Measurements from ENCODE around the gene ITGB3BP. TPM values are rescaled to one million over a fixed set of nuclear protein-coding genes. Genes with fewer than 3 reads are reported as not detected.

The ITGB3BP gene
- total and polyA plus RNA-seq, 2 donors: 34.2 to 63.8 TPM

GRCh38 chr1:63555480-63555879 lies 32.5 kb upstream of the ITGB3BP start:
- DNase-seq (ENCODE audit: low read depth in 6 of 9, low spot score in 9 of 9): no peak
- peaks cover 0 to 3% of the 10 kb centered on the region in 2 donors for H3K36me3 ChIP-seq (ENCODE audit: control insufficient read depth in 2 of 2, insufficient read depth in 2 of 2, low read length in 1 of 2)
- H3K4me1 ChIP-seq (ENCODE audit: control insufficient read depth in 2 of 2, insufficient read depth in 2 of 2, low read length in 2 of 2): no peaks in the 10 kb centered on the region
- H3K27me3 ChIP-seq (ENCODE audit: control insufficient read depth in 2 of 2, insufficient read depth in 1 of 2, low read length in 1 of 2): no peaks in the 10 kb centered on the region
- no peak overlapping the region for H3K4me3 ChIP-seq (ENCODE audit: low read length in 2 of 2)
- no peaks in the 10 kb centered on the region for H3K9me3 ChIP-seq (ENCODE audit: control insufficient read depth in 2 of 2, insufficient read depth in 1 of 2, low read length in 1 of 2)
- no peak overlapping the region for H3K27ac ChIP-seq (ENCODE audit: low read depth in 1 of 2, low read length in 1 of 2)

GRCh38 chr1:63548877-63549276 lies 25.9 kb upstream of the ITGB3BP start:
- Histone ChIP-seq H3K27me3 (ENCODE audit: control insufficient read depth in 2 of 2, insufficient read depth in 1 of 2, low read length in 1 of 2) (no peaks in the 10 kb centered on the region), H3K27ac (ENCODE audit: low read depth in 1 of 2, low read length in 1 of 2) (no peak overlapping the region), H3K9me3 (ENCODE audit: control insufficient read depth in 2 of 2, insufficient read depth in 1 of 2, low read length in 1 of 2) (no peaks in the 10 kb centered on the region), H3K36me3 (ENCODE audit: control insufficient read depth in 2 of 2, insufficient read depth in 2 of 2, low read length in 1 of 2) (peaks cover 0 to 3% of the 10 kb centered on the region in 2 donors), H3K4me3 (ENCODE audit: low read length in 2 of 2) (no peak overlapping the region), H3K4me1 (ENCODE audit: control insufficient read depth in 2 of 2, insufficient read depth in 2 of 2, low read length in 2 of 2) (no peaks in the 10 kb centered on the region)
- no peak for DNase-seq (ENCODE audit: low read depth in 6 of 9, low spot score in 9 of 9)
- WGBS: 98% methylated on average over 13 of the region's 13 CpGs

GRCh38 chr1:63548303-63548702 lies 25.3 kb upstream of the ITGB3BP start:
- no peaks in the 10 kb centered on the region for H3K4me1 ChIP-seq (ENCODE audit: control insufficient read depth in 2 of 2, insufficient read depth in 2 of 2, low read length in 2 of 2)
- WGBS: 96% methylated on average over 2 of the region's 2 CpGs
- H3K27ac ChIP-seq (ENCODE audit: low read depth in 1 of 2, low read length in 1 of 2): no peak overlapping the region
- no peaks in the 10 kb centered on the region for H3K27me3 ChIP-seq (ENCODE audit: control insufficient read depth in 2 of 2, insufficient read depth in 1 of 2, low read length in 1 of 2)
- H3K4me3 ChIP-seq (ENCODE audit: low read length in 2 of 2): no peak overlapping the region
- H3K36me3 ChIP-seq (ENCODE audit: control insufficient read depth in 2 of 2, insufficient read depth in 2 of 2, low read length in 1 of 2): peaks cover 0 to 3% of the 10 kb centered on the region in 2 donors
- DNase-seq (ENCODE audit: low read depth in 6 of 9, low spot score in 9 of 9): no peak
- H3K9me3 ChIP-seq (ENCODE audit: control insufficient read depth in 2 of 2, insufficient read depth in 1 of 2, low read length in 1 of 2): no peaks in the 10 kb centered on the region

- 96% methylated on average over 2 of the region's 2 CpGs for WGBS
- no peaks in the 10 kb centered on the region for H3K27me3 ChIP-seq (ENCODE audit: control insufficient read depth in 2 of 2, insufficient read depth in 1 of 2, low read length in 1 of 2)
- H3K27ac ChIP-seq (ENCODE audit: low read depth in 1 of 2, low read length in 1 of 2): no peak overlapping the region
- H3K9me3 ChIP-seq (ENCODE audit: control insufficient read depth in 2 of 2, insufficient read depth in 1 of 2, low read length in 1 of 2): no peaks in the 10 kb centered on the region
- H3K36me3 ChIP-seq (ENCODE audit: control insufficient read depth in 2 of 2, insufficient read depth in 2 of 2, low read length in 1 of 2): peaks cover 0 to 3% of the 10 kb centered on the region in 2 donors
- H3K4me3 ChIP-seq (ENCODE audit: low read length in 2 of 2): no peak overlapping the region
- DNase-seq (ENCODE audit: low read depth in 6 of 9, low spot score in 9 of 9): peak in 1 of 9 donors; percentile 3
- H3K4me1 ChIP-seq (ENCODE audit: control insufficient read depth in 2 of 2, insufficient read depth in 2 of 2, low read length in 2 of 2): no peaks in the 10 kb centered on the region
These were observed 24.7 kb upstream of the ITGB3BP start for GRCh38 chr1:63547621-63548294.

- no peaks in the 10 kb centered on the region for H3K4me1 ChIP-seq (ENCODE audit: control insufficient read depth in 2 of 2, insufficient read depth in 2 of 2, low read length in 2 of 2)
- H3K36me3 ChIP-seq (ENCODE audit: control insufficient read depth in 2 of 2, insufficient read depth in 2 of 2, low read length in 1 of 2): peaks cover 0 to 3% of the 10 kb centered on the region in 2 donors
- H3K27ac ChIP-seq (ENCODE audit: low read depth in 1 of 2, low read length in 1 of 2): no peak overlapping the region
- no peaks in the 10 kb centered on the region for H3K9me3 ChIP-seq (ENCODE audit: control insufficient read depth in 2 of 2, insufficient read depth in 1 of 2, low read length in 1 of 2)
- no peaks in the 10 kb centered on the region for H3K27me3 ChIP-seq (ENCODE audit: control insufficient read depth in 2 of 2, insufficient read depth in 1 of 2, low read length in 1 of 2)
- H3K4me3 ChIP-seq (ENCODE audit: low read length in 2 of 2): no peak overlapping the region
- no peak for DNase-seq (ENCODE audit: low read depth in 6 of 9, low spot score in 9 of 9)
These were observed 22.8 kb upstream of the ITGB3BP start for GRCh38 chr1:63545780-63546179.

GRCh38 chr1:63537940-63538339 lies 14.9 kb upstream of the ITGB3BP start:
- Histone ChIP-seq H3K4me3 (ENCODE audit: low read length in 2 of 2) (no peak overlapping the region), H3K9me3 (ENCODE audit: control insufficient read depth in 2 of 2, insufficient read depth in 1 of 2, low read length in 1 of 2) (no peaks in the 10 kb centered on the region), H3K27ac (ENCODE audit: low read depth in 1 of 2, low read length in 1 of 2) (no peak overlapping the region), H3K36me3 (ENCODE audit: control insufficient read depth in 2 of 2, insufficient read depth in 2 of 2, low read length in 1 of 2) (peaks cover 0 to 10% of the 10 kb centered on the region in 2 donors), H3K27me3 (ENCODE audit: control insufficient read depth in 2 of 2, insufficient read depth in 1 of 2, low read length in 1 of 2) (no peaks in the 10 kb centered on the region), H3K4me1 (ENCODE audit: control insufficient read depth in 2 of 2, insufficient read depth in 2 of 2, low read length in 2 of 2) (no peaks in the 10 kb centered on the region)
- no peak for DNase-seq (ENCODE audit: low read depth in 6 of 9, low spot score in 9 of 9)
- 78% methylated on average over 1 of the region's 1 CpG for WGBS

GRCh38 chr1:63537006-63537405 lies 14.0 kb upstream of the ITGB3BP start:
- 98% methylated on average over 2 of the region's 2 CpGs for WGBS
- Histone ChIP-seq H3K36me3 (ENCODE audit: control insufficient read depth in 2 of 2, insufficient read depth in 2 of 2, low read length in 1 of 2) (peaks cover 0 to 11% of the 10 kb centered on the region in 2 donors), H3K4me3 (ENCODE audit: low read length in 2 of 2) (no peak overlapping the region), H3K27me3 (ENCODE audit: control insufficient read depth in 2 of 2, insufficient read depth in 1 of 2, low read length in 1 of 2) (no peaks in the 10 kb centered on the region), H3K4me1 (ENCODE audit: control insufficient read depth in 2 of 2, insufficient read depth in 2 of 2, low read length in 2 of 2) (no peaks in the 10 kb centered on the region), H3K27ac (ENCODE audit: low read depth in 1 of 2, low read length in 1 of 2) (no peak overlapping the region), H3K9me3 (ENCODE audit: control insufficient read depth in 2 of 2, insufficient read depth in 1 of 2, low read length in 1 of 2) (no peaks in the 10 kb centered on the region)
- DNase-seq (ENCODE audit: low read depth in 6 of 9, low spot score in 9 of 9): no peak

- H3K4me1 ChIP-seq (ENCODE audit: control insufficient read depth in 2 of 2, insufficient read depth in 2 of 2, low read length in 2 of 2): no peaks in the 10 kb centered on the region
- H3K27ac ChIP-seq (ENCODE audit: low read depth in 1 of 2, low read length in 1 of 2): no peak overlapping the region
- no peak overlapping the region for H3K4me3 ChIP-seq (ENCODE audit: low read length in 2 of 2)
- no peaks in the 10 kb centered on the region for H3K9me3 ChIP-seq (ENCODE audit: control insufficient read depth in 2 of 2, insufficient read depth in 1 of 2, low read length in 1 of 2)
- no peaks in the 10 kb centered on the region for H3K27me3 ChIP-seq (ENCODE audit: control insufficient read depth in 2 of 2, insufficient read depth in 1 of 2, low read length in 1 of 2)
- no peak for DNase-seq (ENCODE audit: low read depth in 6 of 9, low spot score in 9 of 9)
- peaks cover 0 to 8% of the 10 kb centered on the region in 2 donors for H3K36me3 ChIP-seq (ENCODE audit: control insufficient read depth in 2 of 2, insufficient read depth in 2 of 2, low read length in 1 of 2)
These were observed 11.4 kb upstream of the ITGB3BP start for GRCh38 chr1:63534406-63534805.

GRCh38 chr1:63533931-63534330 lies 10.9 kb upstream of the ITGB3BP start:
- H3K9me3 ChIP-seq (ENCODE audit: control insufficient read depth in 2 of 2, insufficient read depth in 1 of 2, low read length in 1 of 2): no peaks in the 10 kb centered on the region
- no peak for DNase-seq (ENCODE audit: low read depth in 6 of 9, low spot score in 9 of 9)
- H3K27ac ChIP-seq (ENCODE audit: low read depth in 1 of 2, low read length in 1 of 2): no peak overlapping the region
- H3K36me3 ChIP-seq (ENCODE audit: control insufficient read depth in 2 of 2, insufficient read depth in 2 of 2, low read length in 1 of 2): peaks cover 0 to 10% of the 10 kb centered on the region in 2 donors
- WGBS: 92% methylated on average over 1 of the region's 1 CpG
- H3K4me3 ChIP-seq (ENCODE audit: low read length in 2 of 2): no peak overlapping the region
- H3K27me3 ChIP-seq (ENCODE audit: control insufficient read depth in 2 of 2, insufficient read depth in 1 of 2, low read length in 1 of 2): no peaks in the 10 kb centered on the region
- no peaks in the 10 kb centered on the region for H3K4me1 ChIP-seq (ENCODE audit: control insufficient read depth in 2 of 2, insufficient read depth in 2 of 2, low read length in 2 of 2)

Measured in thymus (tissue), 11 donors.